KMS-11 (cell line): ENCODE measurements around the gene COL15A1.

Experiments
- H2AFZ ChIP-seq: fragments of 200-600 bp; sonication (generic); 2 replicates; pipeline ENCODE4 v1.6.1; 2016; ENCODE audit warnings: antibody characterized with exemption, mixed run types, low read depth
- H3K27ac ChIP-seq: fragments of 200-600 bp; sonication (generic); 2 replicates; pipeline ENCODE4 v1.6.1; 2016; ENCODE audit warnings: mild to moderate bottlenecking, mixed run types
- H3K27me3 ChIP-seq: fragments of 200-600 bp; sonication (generic); 2 replicates; pipeline ENCODE4 v1.6.1; 2017; ENCODE audit warnings: mild to moderate bottlenecking, low read depth, mixed run types, moderate library complexity; ENCODE audit not compliant: insufficient read depth
- H3K36me3 ChIP-seq: fragments of 200-600 bp; sonication (generic); 2 replicates; pipeline ENCODE4 v1.6.1; 2017; ENCODE audit warnings: mild to moderate bottlenecking, mixed run types; ENCODE audit not compliant: insufficient read depth
- H3K4me1 ChIP-seq: fragments of 200-600 bp; sonication (generic); 2 replicates; pipeline ENCODE4 v1.6.1; 2016; ENCODE audit warnings: mild to moderate bottlenecking, low read depth, mixed run types; ENCODE audit not compliant: poor library complexity, severe bottlenecking
- H3K4me2 ChIP-seq: fragments of 200-600 bp; sonication (generic); 2 replicates; pipeline ENCODE4 v1.7.0; 2016; ENCODE audit warnings: mild to moderate bottlenecking, mixed run types
- H3K4me3 ChIP-seq: fragments of 200-600 bp; sonication (generic); IDR thresholded peaks from 2 replicates; pipeline ENCODE4 v1.6.1; 2017; ENCODE audit warnings: low read depth, low read length, mixed read lengths; ENCODE audit not compliant: insufficient read depth
- H3K79me2 ChIP-seq: fragments of 200-600 bp; sonication (generic); 2 replicates; pipeline ENCODE4 v1.6.1; 2016; ENCODE audit warnings: low read depth, mixed run types; ENCODE audit not compliant: insufficient read depth
- H3K9ac ChIP-seq: fragments of 200-600 bp; sonication (generic); 2 replicates; pipeline ENCODE4 v1.6.1; 2016; ENCODE audit warnings: mild to moderate bottlenecking, mixed run types
- H4K20me1 ChIP-seq: fragments of 200-600 bp; sonication (generic); 2 replicates; pipeline ENCODE4 v1.6.1; 2016; ENCODE audit warnings: mild to moderate bottlenecking, mixed run types; ENCODE audit not compliant: insufficient read depth
- CTCF ChIP-seq: fragments of 200-600 bp; sonication (generic); conservative IDR thresholded peaks from 2 replicates; pipeline ENCODE4 v1.6.1; 2017; ENCODE audit warnings: low read depth, mild to moderate bottlenecking, antibody characterized with exemption, low read length, moderate library complexity, mixed read lengths

Gene COL15A1

GRCh38 chr9:98997604-98998003, 53.9 kb downstream of the COL15A1 start:
- Histone ChIP-seq H3K4me2 (no peak overlapping the region), H3K79me2 (no peaks in the 10 kb centered on the region), H4K20me1 (no peaks in the 10 kb centered on the region), H3K9ac (no peak overlapping the region), H2AFZ (no peak overlapping the region), H3K4me1 (peaks cover 8% of the 10 kb centered on the region), H3K27me3 (no peaks in the 10 kb centered on the region), H3K27ac (no peak overlapping the region), H3K4me3 (no peak overlapping the region), H3K36me3 (no peaks in the 10 kb centered on the region)
- no peak for TF ChIP-seq CTCF

- no peaks in the 10 kb centered on the region for H3K27me3 ChIP-seq
- peaks cover 8% of the 10 kb centered on the region for H3K4me1 ChIP-seq
- no peaks in the 10 kb centered on the region for H3K36me3 ChIP-seq
- H2AFZ ChIP-seq, result peak overlapping the region; percentile 23; the same call in 1 of the 2 replicates
- H3K27ac ChIP-seq, result no peak overlapping the region
- no peak overlapping the region for H3K4me3 ChIP-seq
- H4K20me1 ChIP-seq, result no peaks in the 10 kb centered on the region
- TF ChIP-seq CTCF, result peak; percentile 96
- H3K9ac ChIP-seq, result no peak overlapping the region
- no peak overlapping the region for H3K4me2 ChIP-seq
- no peaks in the 10 kb centered on the region for H3K79me2 ChIP-seq
These were observed 54.9 kb downstream of the COL15A1 start for GRCh38 chr9:98998441-98999151.

GRCh38 chr9:98999152-98999525, 55.4 kb downstream of the COL15A1 start:
- Histone ChIP-seq H2AFZ (peak overlapping the region; percentile 23; the same call in 1 of the 2 replicates), H4K20me1 (no peaks in the 10 kb centered on the region), H3K4me1 (peaks cover 8% of the 10 kb centered on the region), H3K9ac (no peak overlapping the region), H3K4me2 (no peak overlapping the region), H3K36me3 (no peaks in the 10 kb centered on the region), H3K79me2 (no peaks in the 10 kb centered on the region), H3K27ac (no peak overlapping the region), H3K27me3 (no peaks in the 10 kb centered on the region), H3K4me3 (no peak overlapping the region)
- peak; percentile 15 for TF ChIP-seq CTCF

- H2AFZ ChIP-seq, result no peak overlapping the region
- H3K4me3 ChIP-seq, result no peak overlapping the region
- H3K9ac ChIP-seq, result no peak overlapping the region
- peak; percentile 88 for TF ChIP-seq CTCF
- H4K20me1 ChIP-seq, result no peaks in the 10 kb centered on the region
- no peaks in the 10 kb centered on the region for H3K27me3 ChIP-seq
- H3K79me2 ChIP-seq, result no peaks in the 10 kb centered on the region
- peaks cover 8% of the 10 kb centered on the region for H3K4me1 ChIP-seq
- H3K36me3 ChIP-seq, result no peaks in the 10 kb centered on the region
- no peak overlapping the region for H3K4me2 ChIP-seq
- H3K27ac ChIP-seq, result no peak overlapping the region
These were observed 57.0 kb downstream of the COL15A1 start for GRCh38 chr9:99000476-99001395.
